Measurements from ENCODE around the gene PTPRG. TPM values are rescaled to one million over a fixed set of nuclear protein-coding genes. Genes with fewer than 3 reads are reported as not detected.

Gene PTPRG
- total RNA-seq, 4 donors from 2014 or later: 51.9 to 56.8 (median 54.4) TPM

DNA sequence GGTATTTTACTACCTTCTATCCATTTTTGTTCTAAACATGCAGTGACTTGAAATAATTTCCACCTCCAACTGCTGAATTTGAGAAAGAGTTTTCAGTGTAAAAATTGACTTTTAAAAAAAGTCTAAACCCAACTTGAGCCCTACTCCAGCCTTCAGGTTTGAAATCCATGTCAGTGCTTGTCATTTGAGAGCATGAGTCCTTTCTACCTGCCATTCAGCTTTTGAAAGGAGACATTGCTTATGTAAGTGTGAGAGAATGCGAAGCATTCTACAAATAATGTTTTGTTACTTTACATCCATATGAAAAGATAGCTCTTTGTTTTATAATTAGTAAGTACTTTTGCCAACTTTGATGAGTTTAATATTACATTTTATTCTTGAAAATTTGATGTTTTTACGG lies 329.2 kb downstream of the PTPRG start:
- WGBS: 92% methylated on average over 2 of the region's 2 CpGs
- no peaks in the 10 kb centered on the region for H3K36me3 ChIP-seq
- no peaks in the 10 kb centered on the region for H3K9me3 ChIP-seq
- no peak overlapping the region for H3K4me3 ChIP-seq
- TF ChIP-seq CTCF (IDR thresholded peaks at IDR 0.05) (no peak), POLR2A (IDR thresholded peaks at IDR 0.05; ENCODE audit: low read depth) (no peak), EP300 (IDR thresholded peaks at IDR 0.05) (no peak), POLR2AphosphoS5 (IDR thresholded peaks at IDR 0.05) (no peak)
- no peak overlapping the region for H3K27ac ChIP-seq (replicated peaks in 1 of 4)
- intact Hi-C loops (cut with DNase I): no loop called here
- H3K27me3 ChIP-seq: no peaks in the 10 kb centered on the region
- no peak for DNase-seq (ENCODE audit: extremely low spot score)
- peaks cover 13 to 24% (median 14%) of the 10 kb centered on the region in 4 donors for H3K4me1 ChIP-seq

DNA sequence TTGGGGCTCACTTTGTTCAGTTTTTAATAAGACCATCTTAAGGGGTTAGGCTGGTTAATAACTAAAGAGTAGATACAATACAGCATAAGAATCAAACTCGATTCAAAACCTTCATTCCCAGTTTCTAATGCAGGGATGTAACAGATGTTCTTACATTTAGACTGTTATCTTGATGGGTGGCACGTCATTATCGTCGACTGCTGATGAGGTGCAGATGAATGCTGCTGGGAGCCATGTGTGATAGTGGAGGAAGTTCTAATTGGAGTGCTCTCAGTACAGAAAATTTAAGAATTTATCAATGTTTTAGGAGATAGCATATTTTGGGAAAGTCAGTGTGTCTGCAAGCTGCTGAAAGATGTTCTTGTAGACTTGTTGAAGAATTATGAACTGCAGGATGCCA lies 331.5 kb downstream of the PTPRG start:
- H3K27ac ChIP-seq (replicated peaks in 1 of 4): no peak overlapping the region
- WGBS: 81% methylated on average over 4 of the region's 4 CpGs
- no peaks in the 10 kb centered on the region for H3K27me3 ChIP-seq
- no peaks in the 10 kb centered on the region for H3K9me3 ChIP-seq
- H3K36me3 ChIP-seq: no peaks in the 10 kb centered on the region
- peaks cover 13 to 26% (median 17%) of the 10 kb centered on the region in 4 donors for H3K4me1 ChIP-seq
- no peak for TF ChIP-seq POLR2AphosphoS5 (IDR thresholded peaks at IDR 0.05)
- no peak for TF ChIP-seq POLR2A (IDR thresholded peaks at IDR 0.05; ENCODE audit: low read depth)
- TF ChIP-seq EP300 (IDR thresholded peaks at IDR 0.05): no peak
- TF ChIP-seq CTCF (IDR thresholded peaks at IDR 0.05): no peak
- no peak for DNase-seq (ENCODE audit: extremely low spot score)
- intact Hi-C loops (cut with DNase I): no loop called here
- H3K4me3 ChIP-seq: no peak overlapping the region

- Histone ChIP-seq H3K4me1 (peaks cover 13 to 26% (median 17%) of the 10 kb centered on the region in 4 donors), H3K27me3 (no peaks in the 10 kb centered on the region), H3K27ac (replicated peaks in 1 of 4) (peak overlapping the region in 3 of 4 donors; percentile 30 to 62 (median 62)), H3K9me3 (no peaks in the 10 kb centered on the region), H3K4me3 (no peak overlapping the region), H3K36me3 (no peaks in the 10 kb centered on the region)
- DNase-seq (ENCODE audit: extremely low spot score): no peak
- WGBS: 83% methylated on average over 5 of the region's 5 CpGs
- TF ChIP-seq CTCF (IDR thresholded peaks at IDR 0.05): no peak
- no peak for TF ChIP-seq EP300 (IDR thresholded peaks at IDR 0.05)
- no peak for TF ChIP-seq POLR2AphosphoS5 (IDR thresholded peaks at IDR 0.05)
- TF ChIP-seq POLR2A (IDR thresholded peaks at IDR 0.05; ENCODE audit: low read depth): no peak
- intact Hi-C loops (cut with DNase I): no loop called here
Measured at GRCh38 chr3:61893840-61894566, 332.6 kb downstream of the PTPRG start.

DNA sequence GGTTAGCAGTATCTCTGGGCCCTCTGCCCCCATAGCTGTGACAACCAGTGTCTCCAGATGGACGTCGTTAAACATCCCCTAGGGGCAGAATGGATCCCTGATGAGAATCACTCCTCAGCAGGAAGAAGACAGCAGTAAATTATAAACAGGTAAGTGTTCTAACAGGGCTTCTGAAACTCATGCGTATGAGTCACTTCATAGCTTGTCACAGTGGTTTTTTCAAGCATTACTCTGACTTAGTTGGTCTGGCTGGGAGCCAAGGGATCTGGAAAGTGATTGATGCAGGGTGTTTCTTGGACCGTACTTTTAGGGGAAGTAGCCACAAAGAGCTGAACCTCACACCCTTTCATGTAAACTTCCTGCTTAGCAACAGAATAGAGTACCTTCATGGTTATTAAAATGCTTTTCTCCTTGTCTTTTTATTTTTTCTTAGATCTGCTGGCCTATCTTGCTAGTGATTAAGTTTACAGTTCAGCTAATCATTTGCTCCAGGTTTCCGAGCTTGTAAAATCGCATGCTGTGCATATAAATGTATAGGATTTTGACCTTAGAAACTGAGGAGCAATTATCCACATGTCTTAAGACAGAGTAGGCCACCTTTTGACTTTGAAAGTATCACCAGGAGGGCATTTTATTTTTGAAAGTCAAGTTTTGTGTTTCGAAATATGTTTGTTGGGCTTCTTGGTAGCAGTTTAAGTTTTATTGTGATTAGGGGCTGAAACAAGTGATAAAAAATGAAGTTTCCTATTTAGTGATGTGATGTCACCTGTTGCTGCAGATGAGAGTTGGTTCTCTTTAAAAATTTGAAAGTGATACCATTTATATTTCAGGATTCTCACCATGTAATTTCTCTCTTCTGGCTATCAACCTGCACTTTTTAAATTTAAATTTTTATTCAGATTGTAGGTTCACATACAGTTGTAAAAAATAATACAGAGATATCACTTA lies 333.9 kb downstream of the PTPRG start:
- Histone ChIP-seq H3K4me1 (peaks cover 13 to 26% (median 17%) of the 10 kb centered on the region in 4 donors), H3K9me3 (no peaks in the 10 kb centered on the region), H3K27ac (replicated peaks in 1 of 4) (peak overlapping the region; percentile 7 to 62 (median 46)), H3K36me3 (no peaks in the 10 kb centered on the region), H3K27me3 (no peaks in the 10 kb centered on the region), H3K4me3 (no peak overlapping the region)
- WGBS: 26% methylated on average over 7 of the region's 7 CpGs
- intact Hi-C loops (cut with DNase I): no loop called here
- TF ChIP-seq POLR2AphosphoS5 (IDR thresholded peaks at IDR 0.05): peak; percentile 50 to 63
- no peak for TF ChIP-seq EP300 (IDR thresholded peaks at IDR 0.05)
- no peak for TF ChIP-seq POLR2A (IDR thresholded peaks at IDR 0.05; ENCODE audit: low read depth)
- no peak for TF ChIP-seq CTCF (IDR thresholded peaks at IDR 0.05)
- no peak for DNase-seq (ENCODE audit: extremely low spot score)

All from esophagus muscularis mucosa (tissue), 4 donors.